Right renal cortex interstitium (tissue), 3 donors: ENCODE data around the gene C13orf42. TPM values are rescaled to one million over a fixed set of nuclear protein-coding genes. Genes with fewer than 3 reads are reported as not detected.
A peak's percentile ranks its signal among the peaks of the same experiment; 100 is the strongest.

Experiments used
- DNase-seq, 3 donors: peaks; one replicate each; pipeline ENCODE4 v3.0.0-alpha.2; 2013; ENCODE audit warnings: low read depth in 3 of 3, low spot score in 2 of 3
- polyA plus RNA-seq, 3 donors: library from polyadenylated mRNA; unstranded; fragments of 120-200 nt; gene quantifications; one replicate each; pipeline ENCODE4 v1.2.1, GENCODE V29; 2013; ENCODE audit not compliant: insufficient read length in 3 of 3

Gene C13orf42
- under 1 TPM; 0.22 to 0.52 (median 0.39) TPM for polyA plus RNA-seq

DNA sequence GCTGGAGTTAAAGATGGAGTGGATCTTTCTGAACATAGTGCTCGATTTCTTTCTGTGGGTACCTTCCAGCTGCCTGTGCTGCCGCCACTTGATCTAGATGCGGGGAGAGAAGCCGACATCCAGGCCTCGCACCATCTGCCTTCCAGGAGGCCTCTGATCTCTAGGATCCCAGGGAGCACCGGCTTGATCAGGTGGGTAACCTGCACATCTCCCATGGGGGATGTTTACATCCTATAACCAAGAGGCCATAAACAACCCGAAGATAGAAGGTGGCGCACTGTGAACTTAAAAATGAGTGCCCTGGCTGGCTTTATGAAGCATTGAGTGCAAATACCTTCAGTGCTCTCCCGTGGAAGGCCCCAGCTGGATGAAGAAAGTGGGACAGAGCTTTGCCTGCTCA, at the start of gene C13orf42:
Gene C13orf42 (minus strand): TSS at position 101 of the 400 bp plus-strand sequence. CDS start 65 bp downstream, at position 36.
- DNase-seq: no peak

DNA sequence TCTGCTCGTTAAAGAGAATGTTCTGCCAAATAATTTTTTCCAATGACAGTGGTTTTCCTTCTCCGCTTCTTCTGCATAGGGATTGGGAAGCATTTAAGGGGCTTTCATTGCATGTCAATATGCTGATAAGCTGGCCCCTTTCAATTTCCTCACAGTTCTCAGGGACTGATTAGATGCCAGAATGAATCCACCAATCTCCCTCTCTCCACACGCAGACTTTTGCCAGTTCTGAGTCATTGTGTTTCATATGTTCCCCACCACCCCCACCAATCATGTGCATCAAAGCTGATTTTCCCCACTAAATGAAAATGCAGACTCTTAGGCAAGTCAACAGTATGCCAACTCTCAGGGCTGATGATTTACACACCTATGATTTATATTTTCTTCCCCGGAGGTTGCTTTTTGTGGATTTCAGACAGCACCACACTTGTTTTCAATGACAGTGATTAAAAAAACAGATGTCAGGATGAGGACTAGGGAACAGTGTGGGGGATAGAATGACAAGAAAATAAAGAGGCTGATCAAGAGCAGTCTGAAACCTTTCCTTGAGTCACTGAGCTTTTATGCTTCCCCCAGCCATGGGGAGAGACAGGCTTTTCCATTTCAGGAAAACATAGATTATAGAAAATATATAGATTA, 47.9 kb upstream of the C13orf42 start:
- no peak for DNase-seq

DNA sequence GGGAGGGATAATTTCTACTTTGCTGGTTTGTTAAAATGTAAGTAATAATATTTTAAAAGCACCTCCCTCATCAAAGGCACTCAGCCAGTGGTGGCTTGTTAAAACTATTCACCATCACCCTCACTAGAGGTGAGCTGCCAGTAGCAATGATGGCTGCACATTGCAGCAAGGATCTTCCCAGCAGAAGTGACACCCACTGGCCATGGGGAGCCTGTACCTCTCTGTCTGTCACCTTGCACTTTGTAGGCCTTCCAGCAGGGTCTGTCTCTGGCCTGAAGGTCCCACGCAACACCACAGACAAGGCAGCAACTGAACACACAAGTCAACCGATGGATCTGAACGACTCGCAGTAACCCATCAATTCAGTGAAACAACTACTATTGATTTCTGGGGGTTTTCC, 47.3 kb upstream of the C13orf42 start:
- DNase-seq: no peak

DNA sequence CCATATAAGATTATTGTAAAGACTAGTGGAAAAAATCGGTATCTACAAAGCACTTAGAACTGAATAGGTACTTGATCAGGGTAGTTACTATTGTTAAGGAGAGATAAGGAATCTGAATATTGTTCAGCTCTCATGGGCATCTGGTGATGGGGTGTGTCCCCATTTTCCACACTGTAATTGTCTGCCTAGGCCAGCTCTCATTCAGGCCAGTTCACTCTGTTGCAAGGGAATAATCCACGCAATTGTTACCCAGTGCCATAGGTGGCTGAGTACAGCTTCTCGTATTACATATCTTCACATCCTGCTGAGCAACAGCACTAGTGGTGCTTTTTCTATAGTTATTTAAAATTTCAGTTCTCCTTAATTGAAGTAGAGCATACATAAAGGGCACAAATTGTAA, 45.6 kb upstream of the C13orf42 start:
- DNase-seq: no peak

DNA sequence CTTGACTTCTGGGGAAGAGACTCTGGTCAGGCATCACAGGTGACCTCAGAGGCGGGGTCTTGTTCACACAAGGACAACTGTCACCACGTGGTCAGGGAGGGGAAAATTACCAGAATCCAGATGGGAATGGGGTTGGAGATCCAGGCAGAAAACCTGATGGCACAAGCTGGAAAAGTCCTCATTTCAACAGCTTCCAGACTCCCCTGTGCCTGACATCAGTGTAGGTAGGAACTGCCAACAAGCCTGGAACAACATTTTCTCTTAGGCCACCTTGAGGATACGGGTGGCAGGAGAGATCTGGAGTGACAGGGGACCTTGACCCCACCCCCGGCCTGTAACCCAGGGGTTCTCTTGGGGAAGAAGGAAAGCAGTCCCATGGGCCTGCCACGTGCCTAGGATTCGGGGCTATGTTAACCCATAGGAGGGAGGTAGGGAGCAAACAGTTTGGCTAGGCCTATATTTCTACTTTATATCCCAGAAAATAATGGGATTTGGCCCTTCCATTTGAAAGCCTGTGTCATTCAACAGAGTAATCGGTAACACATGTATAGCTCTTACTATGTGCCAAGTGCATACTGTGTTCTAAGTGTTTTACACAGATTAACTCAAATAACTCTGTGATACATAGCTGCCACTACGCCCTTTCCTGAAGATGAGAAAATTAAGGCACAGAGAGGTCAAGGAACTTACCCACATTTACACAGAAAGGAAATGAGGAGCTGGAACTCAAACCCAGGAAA, 44.9 kb upstream of the C13orf42 start:
- no peak for DNase-seq

DNA sequence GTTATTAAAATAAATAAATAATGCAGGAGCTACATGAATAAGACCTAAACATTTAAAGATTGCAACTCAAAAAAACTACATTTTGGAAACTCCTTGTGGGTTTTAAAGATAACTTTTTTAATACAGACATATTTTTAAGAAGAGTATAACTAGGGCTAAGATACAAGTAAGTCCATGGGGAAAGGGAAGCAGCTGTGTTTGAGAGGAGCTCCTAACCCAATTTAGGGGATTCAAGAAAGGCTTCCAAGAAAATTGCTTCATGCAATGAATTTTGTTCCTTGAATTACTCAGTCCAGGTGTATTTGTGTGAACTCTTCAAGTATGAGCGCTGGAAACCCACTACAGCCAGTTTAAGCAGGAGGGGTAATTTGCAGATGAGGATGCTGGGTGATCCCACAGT, 44.1 kb upstream of the C13orf42 start:
- no peak for DNase-seq

DNA sequence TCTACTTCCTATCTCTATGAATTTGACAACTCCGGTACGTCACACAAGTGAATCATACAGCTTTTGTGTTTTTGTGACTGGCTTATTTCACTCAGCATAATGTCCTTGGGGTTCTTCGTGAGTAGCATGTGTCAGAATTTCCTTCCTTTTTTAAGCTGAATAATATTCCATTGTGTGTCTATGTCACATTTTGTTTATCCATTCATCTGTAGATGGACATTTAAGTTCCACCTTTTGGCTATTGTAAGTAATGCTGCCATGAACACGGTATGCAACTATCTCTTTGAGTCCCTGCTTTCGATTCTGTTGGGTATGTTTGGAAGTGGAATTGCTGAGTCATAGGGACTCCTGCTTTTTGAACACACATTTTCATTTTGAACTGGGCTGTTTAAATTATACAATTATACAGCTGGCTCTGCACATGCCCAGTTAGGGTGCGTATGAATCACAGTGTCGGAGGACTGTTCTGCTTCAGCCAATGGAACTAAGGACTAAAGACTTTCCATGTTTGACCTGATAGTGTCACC, 43.0 kb upstream of the C13orf42 start:
- DNase-seq: no peak

DNA sequence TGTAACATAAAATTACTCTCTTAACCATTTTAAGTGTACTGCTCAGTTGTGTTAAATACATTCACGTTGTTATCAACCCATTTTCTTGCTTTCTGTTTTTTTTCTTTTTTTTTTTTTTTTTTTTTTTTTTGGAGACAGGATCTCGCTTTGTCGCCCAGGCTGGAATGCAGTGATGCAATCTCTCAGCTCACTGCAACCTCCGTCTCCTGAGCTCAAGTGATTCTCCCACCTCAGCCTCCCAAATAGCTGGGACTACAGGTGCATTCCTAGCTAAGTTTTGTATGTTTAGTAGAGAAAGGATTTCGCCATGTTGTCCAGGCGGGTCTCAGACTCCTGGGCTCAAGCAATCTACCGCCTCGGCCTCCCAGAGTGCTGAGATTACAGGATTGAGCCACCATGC, 42.5 kb upstream of the C13orf42 start:
- DNase-seq: no peak

DNA sequence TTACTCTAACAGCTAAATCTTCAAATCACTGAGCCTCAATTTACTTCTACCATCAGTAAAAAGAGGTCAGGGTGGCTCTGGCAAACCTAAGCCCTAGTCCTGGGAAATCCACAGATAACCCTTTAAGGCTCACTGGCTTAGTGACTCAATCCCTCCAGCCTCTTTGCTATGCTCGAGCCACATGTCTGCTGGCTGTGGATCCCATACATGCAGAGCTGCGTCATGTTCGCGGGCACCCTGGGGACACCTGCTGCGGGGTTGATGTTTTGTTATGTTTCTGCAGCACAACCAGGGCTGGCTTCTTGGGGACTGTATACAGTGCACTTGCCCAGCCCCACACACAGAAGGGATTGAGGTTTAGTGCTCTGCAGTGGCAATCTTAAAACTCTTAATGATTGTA, 41.6 kb upstream of the C13orf42 start:
- DNase-seq: no peak

DNA sequence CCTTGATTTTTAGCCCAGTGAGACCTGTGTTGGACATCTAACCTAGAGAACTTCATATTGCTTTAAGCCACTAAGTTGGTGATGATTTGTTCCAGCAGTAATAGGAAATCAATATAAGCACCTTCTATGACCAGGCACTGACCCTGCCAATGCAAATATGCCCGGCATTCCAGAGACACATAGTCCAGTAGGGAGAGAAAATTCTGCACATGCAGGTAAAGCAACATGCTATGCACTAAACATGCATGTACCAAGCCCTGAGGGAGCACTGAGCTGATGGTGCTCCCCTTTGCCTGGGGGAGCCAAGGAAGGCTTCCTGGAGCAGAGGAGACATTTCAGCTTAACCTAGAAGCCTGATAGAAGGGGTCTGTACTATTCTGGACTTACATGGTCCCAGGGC, 40.4 kb upstream of the C13orf42 start:
- no peak for DNase-seq

DNA sequence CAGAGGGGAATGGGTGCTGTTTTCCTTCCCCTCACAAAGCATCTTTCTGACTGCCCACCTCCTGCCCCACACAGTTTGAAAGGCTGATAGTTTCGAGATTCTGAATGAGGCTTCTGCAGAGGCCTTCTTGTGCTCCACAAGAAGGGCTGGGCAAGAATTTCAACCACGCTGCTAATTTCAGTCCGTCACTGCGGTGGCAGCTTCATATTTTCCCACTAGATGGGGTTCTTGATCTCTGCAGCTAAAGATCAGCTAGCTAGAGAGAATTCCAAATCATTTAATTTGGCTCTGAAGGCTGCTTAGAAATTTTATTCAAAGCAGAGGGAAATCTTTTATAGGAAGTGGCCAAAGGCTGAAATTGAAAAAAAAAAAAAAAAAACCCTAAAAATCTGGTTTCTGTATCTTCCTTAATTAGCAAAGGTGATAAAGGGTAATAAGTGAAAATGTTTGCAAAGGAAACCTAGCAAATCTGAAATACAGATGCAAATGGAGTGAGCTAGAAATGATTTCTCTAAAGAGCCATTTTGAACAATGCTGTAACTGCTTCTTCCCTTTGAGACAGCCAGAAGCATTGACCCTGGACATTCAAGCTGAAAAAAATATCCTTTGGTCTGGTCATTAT, 38.0 kb upstream of the C13orf42 start:
- DNase-seq: peak; percentile 23 to 57 (median 23)

DNA sequence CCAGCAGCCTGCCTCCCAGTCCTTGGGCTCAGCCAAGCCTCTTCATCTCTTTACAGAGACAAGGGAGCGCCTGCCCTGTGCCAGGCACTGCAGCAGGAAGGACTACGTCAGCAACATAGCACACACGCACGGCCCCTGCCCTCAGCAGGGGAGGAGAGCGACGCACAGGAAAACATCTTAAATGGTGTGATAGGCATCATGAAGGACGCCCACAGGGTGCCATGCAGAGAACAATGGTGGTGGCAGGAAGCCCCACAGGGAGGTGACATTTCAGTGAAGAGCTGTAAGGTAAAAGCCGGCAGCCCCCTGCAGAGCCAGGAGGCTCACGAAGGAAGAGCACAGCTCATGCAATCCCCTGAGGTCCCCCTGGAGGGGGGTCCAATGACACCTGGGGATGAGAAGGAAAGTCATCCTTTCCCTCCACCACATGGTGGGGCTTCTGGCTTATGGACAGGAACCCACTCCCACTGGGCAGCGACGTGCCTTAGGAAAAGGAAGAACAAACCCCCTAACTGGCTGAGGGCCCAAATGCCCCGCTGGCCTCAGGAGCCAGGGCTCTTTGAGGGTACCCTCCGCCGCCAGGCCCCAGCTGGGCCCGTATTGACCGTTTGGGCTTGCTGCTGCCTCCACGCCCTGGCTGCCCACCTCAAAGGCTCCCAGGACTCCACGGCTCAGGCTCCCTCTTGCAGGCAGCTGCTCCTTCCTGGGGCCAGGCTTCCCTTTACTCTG, 37.3 kb upstream of the C13orf42 start:
- DNase-seq: no peak

DNA sequence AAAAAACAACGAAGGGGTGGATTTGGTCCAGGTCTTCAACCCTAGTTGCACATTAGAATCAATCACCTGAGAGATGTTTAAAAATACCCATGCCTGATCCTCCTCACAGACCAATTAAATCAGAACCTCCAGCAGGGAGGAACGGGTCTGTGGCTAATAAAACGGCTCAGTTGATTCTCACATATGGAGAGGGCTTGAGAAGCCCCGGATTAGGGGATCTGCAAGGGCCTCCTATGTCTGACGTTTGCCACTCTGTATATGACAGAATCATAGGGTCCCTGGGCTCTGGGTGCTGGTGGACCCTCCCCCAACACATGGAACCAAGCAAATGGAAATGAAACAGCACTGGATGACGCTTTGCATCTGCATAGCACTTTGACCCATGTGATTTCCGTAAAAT, 36.7 kb upstream of the C13orf42 start:
- no peak for DNase-seq

DNA sequence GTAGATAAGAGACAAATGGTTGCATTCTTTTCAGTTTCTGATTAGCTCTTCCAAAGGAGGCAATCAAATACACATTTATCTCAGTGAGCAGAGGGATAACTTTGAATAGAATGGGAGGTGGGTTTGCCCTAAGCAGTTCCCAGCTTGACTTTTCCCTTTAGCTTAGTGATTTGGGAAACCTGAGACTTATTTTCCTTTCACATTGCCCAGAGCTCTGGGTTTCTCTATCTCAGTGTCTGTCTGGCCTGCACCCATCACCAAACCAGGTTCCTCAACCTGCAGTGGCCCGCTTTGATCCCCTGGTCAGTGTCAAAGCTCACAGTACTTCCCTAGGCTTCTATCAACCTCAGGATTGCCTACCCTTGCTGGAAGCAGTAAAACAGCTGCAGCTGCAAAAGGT, 35.6 kb upstream of the C13orf42 start:
- no peak for DNase-seq

DNA sequence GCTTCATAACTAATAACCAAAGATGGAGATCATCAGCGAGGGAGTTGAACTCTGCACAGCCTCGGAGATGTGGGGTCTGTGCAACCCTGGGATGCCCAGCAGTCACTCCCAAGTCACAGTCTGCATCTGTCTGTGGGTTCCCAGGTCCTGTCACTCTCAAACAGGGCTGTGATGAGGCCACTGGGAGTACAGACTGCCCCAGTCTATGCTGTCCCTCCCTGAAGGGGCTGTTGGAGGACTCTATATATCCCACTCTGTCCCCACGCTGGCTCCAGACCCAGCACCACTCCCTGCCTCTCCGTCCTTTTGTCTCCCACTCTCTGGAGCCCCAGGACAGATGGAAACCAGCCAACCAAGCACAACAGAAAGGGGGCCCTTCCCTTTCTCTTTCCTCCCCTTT, 26.2 kb upstream of the C13orf42 start:
- no peak for DNase-seq

DNA sequence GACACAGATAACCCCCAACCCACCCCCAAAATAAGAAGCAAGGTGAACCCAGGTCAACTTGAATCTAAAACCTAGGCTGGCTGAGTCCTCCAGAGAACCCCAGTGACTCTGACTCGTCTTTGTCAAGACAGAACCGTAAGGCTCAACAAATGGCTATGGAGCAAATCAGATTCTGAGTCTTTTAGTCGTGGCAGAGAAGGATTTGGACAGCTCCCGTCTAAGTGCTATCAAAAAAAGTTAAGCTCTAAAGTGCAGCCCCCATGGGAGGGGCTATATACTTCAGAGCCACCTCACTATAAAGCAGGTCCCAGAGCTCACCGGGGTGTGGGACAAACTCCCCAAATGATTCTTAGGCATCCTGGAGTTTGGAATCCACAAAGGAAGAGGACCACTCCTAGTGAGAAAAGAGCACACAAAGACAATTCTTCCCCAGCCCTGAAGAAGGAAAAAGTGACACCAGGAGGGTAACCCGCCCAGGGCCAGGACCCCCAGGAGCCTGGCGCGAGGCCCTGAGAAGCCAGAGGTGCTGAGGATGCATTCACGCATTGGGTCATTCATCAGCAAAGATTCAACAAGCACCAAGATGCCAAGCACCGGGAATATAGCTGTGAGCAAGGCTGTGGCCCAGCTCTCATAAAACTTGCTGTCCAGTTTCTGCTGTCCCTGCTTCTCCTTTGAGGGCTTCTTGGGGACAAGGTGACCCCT, 25.4 kb upstream of the C13orf42 start:
- no peak for DNase-seq

DNA sequence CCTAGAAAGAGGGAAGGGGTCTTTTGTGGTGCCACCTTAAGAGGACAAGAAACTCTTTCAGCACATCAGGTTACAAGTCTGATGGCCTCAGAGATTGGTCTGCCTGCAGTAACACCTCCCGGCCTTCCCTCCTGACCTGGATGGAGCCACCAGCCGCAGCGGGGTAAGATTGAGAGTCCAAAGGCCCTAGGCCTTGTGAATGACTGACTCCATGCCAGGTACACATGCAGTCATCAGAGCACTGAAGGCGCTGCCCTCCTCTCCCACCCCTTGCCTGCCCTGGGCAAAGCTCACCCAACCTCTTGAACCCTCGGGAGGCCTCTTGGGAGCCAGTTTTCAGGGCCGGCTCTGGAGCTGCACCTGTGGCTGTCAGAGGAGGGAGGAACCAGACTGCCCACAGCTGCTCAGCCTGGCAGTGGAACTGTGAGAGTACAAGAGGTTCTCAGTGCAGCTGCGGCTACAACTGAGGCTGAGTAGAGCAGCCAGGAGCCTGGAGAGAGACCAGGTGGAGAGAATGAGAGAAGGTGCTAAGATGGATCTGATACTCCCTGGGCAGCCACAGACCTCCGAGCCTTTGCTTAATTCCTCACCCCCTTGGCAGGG, 23.8 kb upstream of the C13orf42 start:
- no peak for DNase-seq

DNA sequence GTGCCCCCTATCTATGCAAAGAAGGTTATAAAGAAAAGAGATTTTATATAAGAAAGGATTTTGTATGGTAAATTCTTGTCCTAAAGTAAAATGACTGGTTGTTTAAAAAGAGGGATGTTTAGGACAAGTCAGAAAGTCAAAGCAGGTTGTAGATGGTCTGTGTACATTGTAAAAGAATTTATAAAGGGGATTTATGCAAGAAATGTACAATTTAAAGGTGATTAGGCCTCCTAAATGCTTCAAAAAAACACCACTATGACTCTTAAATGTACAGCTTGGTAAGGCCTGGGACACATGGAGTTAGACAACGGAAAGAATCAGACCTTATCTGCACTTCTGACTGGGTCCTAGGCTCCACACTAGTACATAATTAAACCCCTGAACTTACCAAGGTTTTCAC, 19.3 kb upstream of the C13orf42 start:
- no peak for DNase-seq

DNA sequence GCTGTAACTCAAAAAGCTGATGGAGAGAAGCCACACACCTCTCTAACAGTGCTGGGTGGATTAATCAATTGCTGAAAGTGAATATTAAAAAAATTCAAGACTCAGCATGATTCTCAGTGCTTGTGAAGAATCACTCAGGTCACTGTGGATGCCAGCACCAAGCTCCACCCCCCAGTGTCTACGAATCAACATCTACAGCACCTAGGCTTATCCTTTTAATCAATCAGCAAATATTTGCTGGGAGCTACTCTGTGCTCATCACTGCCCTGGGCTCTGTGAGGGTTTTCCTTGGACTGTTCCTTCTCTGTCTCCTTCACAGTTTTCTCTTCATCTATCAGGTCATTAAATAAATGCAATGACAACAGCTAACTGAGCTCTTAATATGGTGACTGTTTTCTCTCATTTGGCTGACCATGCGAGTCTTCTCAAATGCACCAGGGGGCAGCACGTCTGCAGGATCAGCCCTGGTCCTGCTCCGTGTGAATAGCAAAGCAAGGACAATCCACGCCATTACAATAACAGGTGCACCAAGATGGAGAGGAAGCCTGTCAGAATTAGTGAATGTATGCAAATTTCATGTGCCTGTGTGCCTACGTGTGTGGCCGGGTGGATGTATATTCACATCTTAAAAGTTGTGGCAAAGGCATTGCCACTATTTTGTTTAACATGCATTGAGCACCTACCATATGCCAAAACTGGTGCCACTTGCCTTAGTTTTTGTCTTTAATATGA, 14.6 kb upstream of the C13orf42 start:
- DNase-seq: no peak
